Renal cortex interstitium (tissue), 11 donors: ENCODE results near the gene C2orf68. TPM values are rescaled to one million over a fixed set of nuclear protein-coding genes. Genes with fewer than 3 reads are reported as not detected.
A peak's percentile ranks its signal among the peaks of the same experiment; 100 is the strongest.
"Not testable (repeated sequence)": the region's sequence is repeated elsewhere in the genome, so short reads cannot be mapped to it uniquely, and the experiment has no call there.

Source experiments
- DNase-seq, 11 donors: peaks; one replicate each; pipeline ENCODE4 v3.0.0-alpha.2; 2013; ENCODE audit warnings: low read depth in 9 of 11, low spot score in 4 of 11; ENCODE audit errors: extremely low read depth in 1 of 11
- polyA plus RNA-seq, 3 donors: library from polyadenylated mRNA; unstranded; fragments of 120-200 nt; gene quantifications; one replicate each; pipeline ENCODE4 v1.2.1, GENCODE V29; 2013; ENCODE audit not compliant: insufficient read length in 3 of 3

Gene C2orf68
- polyA plus RNA-seq, 3 donors = 56.2 to 81.2 (median 61.1) TPM

- no peak for DNase-seq
Measured at GRCh38 chr2:85647823-85648526, 36.1 kb upstream of the C2orf68 start.

DNA sequence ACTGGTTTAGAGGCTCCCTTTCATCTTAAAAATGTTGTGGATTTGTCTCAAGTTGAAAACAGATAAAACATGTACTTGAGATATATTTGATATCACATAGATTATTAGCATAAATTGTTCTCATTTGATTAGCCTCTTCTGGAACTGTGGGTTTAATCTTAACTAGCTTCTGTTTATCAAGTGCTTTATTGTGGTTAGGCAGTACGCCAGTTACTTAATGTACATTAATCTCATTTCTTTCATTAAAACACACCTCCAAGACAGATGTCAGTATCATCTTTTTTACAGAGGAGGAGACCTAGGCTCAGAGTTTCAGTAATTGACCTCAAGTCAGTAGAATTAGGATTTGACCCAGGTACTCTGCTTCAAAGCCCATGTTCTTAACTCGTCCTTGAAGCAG is 34.3 kb upstream of the C2orf68 start:
- DNase-seq = no peak

GRCh38 chr2:85644909-85645308 is 33.0 kb upstream of the C2orf68 start:
- DNase-seq = no peak

GRCh38 chr2:85642725-85643124 is 30.9 kb upstream of the C2orf68 start:
- no peak for DNase-seq

GRCh38 chr2:85635636-85636035 is 23.8 kb upstream of the C2orf68 start:
- no peak for DNase-seq

- no peak for DNase-seq
Measured at GRCh38 chr2:85635011-85635410, 23.1 kb upstream of the C2orf68 start.

- DNase-seq = no peak
Measured at GRCh38 chr2:85631316-85631715, 19.4 kb upstream of the C2orf68 start.

DNA sequence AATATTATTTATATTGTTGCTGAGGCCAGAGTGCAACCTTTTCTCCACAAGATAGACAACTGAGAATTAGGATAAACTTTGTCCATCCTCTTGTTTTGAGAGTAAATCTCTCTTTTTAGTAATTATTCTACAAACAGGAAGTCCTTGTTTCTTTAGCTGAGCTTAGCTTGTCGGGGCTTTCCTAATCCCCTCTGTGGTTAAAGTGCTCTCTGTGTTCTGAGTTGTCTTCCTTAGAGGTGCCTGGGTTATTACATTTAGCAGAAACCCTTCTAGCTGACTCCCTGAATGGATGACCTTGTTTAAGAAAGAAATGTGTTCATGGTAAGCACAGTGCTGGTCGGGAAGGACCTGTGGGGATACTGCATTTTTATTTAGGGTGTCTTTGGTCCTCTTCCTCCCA is 16.8 kb upstream of the C2orf68 start:
- DNase-seq = no peak

DNA sequence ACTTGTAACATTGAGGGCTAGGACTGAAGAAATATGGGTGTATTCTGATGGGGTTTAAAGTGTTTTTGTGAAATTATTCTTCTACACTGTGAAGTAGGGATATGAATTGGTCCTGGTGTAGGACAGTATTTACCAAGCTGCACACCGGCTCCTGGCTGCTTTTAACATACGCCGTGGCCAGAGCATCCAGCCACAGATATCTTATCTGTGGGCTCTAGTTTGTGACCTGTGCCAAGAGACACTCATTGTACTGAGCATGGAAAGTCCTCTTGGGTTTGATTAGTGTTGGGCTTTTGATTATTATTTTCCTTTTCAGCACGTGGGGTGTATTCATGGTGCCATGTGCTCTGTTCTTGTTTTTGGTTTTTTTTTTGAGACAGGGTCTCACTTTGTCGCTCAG is 12.1 kb upstream of the C2orf68 start:
- no peak for DNase-seq

- no peak for DNase-seq
Measured at GRCh38 chr2:85621338-85621737, 9.5 kb upstream of the C2orf68 start.

- no peak for DNase-seq
Measured at GRCh38 chr2:85619617-85620016, 7.8 kb upstream of the C2orf68 start.

- DNase-seq = not testable (repeated sequence)
Measured at GRCh38 chr2:85617723-85618122, 5.9 kb upstream of the C2orf68 start.

GRCh38 chr2:85615413-85615728 is 3.5 kb upstream of the C2orf68 start:
- DNase-seq = no peak

DNA sequence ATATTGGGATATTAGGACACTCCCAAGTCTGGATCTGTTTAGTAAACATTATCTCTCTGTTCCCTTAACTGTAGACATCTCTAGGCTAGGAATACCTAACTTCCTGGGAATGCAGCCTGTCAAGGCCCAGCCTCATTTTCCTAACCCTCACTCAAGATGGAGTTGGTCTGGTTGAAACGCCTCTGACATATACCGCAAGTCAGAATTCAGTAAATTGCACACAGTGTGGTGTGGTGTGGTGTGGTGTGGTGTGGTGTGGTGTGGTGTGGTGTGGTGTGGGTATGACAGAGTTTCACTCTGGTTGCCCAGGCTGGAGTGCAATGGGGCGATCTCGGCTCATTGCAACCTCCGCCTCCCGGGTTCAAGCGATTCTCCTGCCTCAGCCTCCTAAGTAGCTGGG is 2.9 kb upstream of the C2orf68 start:
- DNase-seq = not testable (repeated sequence)

- DNase-seq = no peak
Measured at GRCh38 chr2:85613717-85614515, 2.0 kb upstream of the C2orf68 start.

GRCh38 chr2:85611217-85611704 is 605 bp downstream of the C2orf68 start:
- DNase-seq = no peak

GRCh38 chr2:85607268-85608215 is 4.3 kb downstream of the C2orf68 start:
- no peak for DNase-seq

- no peak for DNase-seq
Measured at GRCh38 chr2:85606116-85606455, 5.8 kb downstream of the C2orf68 start.

GRCh38 chr2:85605406-85606115 is 6.3 kb downstream of the C2orf68 start:
- DNase-seq = peak in 1 of 11 donors; percentile 85
